ENCODE data around the gene GLS2. TPM values are rescaled to one million over a fixed set of nuclear protein-coding genes. Genes with fewer than 3 reads are reported as not detected.
"Not testable (repeated sequence)": the region's sequence is repeated elsewhere in the genome, so short reads cannot be mapped to it uniquely, and the experiment has no call there.

The GLS2 gene
- total and polyA plus RNA-seq, 2 experiments from 2014 or later, result 12.2 to 31.6 TPM

DNA sequence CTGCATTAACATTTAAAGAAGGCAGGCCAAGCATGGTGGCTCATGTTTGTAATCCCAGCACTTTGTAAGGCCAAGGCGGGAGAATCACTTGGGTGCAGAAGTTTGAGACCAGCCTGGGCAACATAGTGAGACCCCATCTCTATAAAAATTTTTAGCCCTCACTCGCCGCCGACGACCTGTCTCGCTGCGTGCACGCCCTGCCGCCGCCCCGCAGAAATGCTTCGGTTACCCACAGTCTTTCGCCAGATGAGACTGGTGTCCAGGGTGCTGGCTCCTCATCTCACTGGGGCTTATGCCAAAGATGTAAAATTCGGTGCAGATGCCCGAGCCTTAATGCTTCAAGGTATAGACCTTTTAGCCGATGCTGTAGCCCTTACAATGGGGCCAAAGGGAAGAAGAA is 22.8 kb upstream of the GLS2 start:
- Histone ChIP-seq H3K4me3 (no peak overlapping the region), H3K36me3 (ENCODE audit: insufficient read depth) (no peaks in the 10 kb centered on the region), H3K79me2 (replicated peaks; ENCODE audit: insufficient read depth) (no peaks in the 10 kb centered on the region), H4K20me1 (replicated peaks; ENCODE audit: insufficient read depth) (no peaks in the 10 kb centered on the region), H3K27ac (ENCODE audit: low read depth) (no peak overlapping the region), H3K27me3 (ENCODE audit: insufficient read depth) (0 out of 2 replicates have a peak, but pooled peaks cover 4% of the 10 kb centered on the region), H3K9me2 (ENCODE audit: insufficient read depth) (no peaks in the 10 kb centered on the region), H3K4me2 (no peak overlapping the region), H3K4me1 (ENCODE audit: insufficient read depth) (no peaks in the 10 kb centered on the region), H3F3A (replicated peaks; ENCODE audit: low read depth) (no peaks in the 10 kb centered on the region), H2AFZ (no peak overlapping the region)
- Mint-ChIP-seq H3K27me3 (ENCODE audit: insufficient read depth, low read depth, poor library complexity) (no peaks in the 10 kb centered on the region), H3K4me1 (no peaks in the 10 kb centered on the region), H3K9me3 (no peaks in the 10 kb centered on the region), H3K27ac (no peak overlapping the region), H3K36me3 (ENCODE audit: low read depth) (no peaks in the 10 kb centered on the region), H3K4me3 (no peak overlapping the region)
- DNase-seq (ENCODE audit: low spot score) (no peak), ATAC-seq (no peak)
- TF ChIP-seq POLR2AphosphoS5 (IDR thresholded peaks at IDR 0.05; ENCODE audit: low read depth) (no peak), ZNF114 (CRISPR knock-in tag; IDR thresholded peaks at IDR 0.05) (no peak), CREB1 (CRISPR knock-in tag; IDR thresholded peaks at IDR 0.05; ENCODE audit: low read depth) (no peak), EZH2phosphoT487 (IDR thresholded peaks at IDR 0.05; ENCODE audit: unreplicated experiment) (no peak), STAT1 (IDR thresholded peaks at IDR 0.05; ENCODE audit: unreplicated experiment) (no peak), NANOG (IDR thresholded peaks at IDR 0.05; ENCODE audit: borderline replicate concordance) (no peak), ZNF331 (CRISPR knock-in tag; IDR thresholded peaks at IDR 0.05; ENCODE audit: low read depth) (no peak)
- TF ChIP-seq, protein P1, sequence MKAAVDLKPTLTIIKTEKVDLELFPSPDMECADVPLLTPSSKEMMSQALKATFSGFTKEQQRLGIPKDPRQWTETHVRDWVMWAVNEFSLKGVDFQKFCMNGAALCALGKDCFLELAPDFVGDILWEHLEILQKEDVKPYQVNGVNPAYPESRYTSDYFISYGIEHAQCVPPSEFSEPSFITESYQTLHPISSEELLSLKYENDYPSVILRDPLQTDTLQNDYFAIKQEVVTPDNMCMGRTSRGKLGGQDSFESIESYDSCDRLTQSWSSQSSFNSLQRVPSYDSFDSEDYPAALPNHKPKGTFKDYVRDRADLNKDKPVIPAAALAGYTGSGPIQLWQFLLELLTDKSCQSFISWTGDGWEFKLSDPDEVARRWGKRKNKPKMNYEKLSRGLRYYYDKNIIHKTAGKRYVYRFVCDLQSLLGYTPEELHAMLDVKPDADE (IDR thresholded peaks at IDR 0.05), result no peak
- TF ChIP-seq, protein P2, sequence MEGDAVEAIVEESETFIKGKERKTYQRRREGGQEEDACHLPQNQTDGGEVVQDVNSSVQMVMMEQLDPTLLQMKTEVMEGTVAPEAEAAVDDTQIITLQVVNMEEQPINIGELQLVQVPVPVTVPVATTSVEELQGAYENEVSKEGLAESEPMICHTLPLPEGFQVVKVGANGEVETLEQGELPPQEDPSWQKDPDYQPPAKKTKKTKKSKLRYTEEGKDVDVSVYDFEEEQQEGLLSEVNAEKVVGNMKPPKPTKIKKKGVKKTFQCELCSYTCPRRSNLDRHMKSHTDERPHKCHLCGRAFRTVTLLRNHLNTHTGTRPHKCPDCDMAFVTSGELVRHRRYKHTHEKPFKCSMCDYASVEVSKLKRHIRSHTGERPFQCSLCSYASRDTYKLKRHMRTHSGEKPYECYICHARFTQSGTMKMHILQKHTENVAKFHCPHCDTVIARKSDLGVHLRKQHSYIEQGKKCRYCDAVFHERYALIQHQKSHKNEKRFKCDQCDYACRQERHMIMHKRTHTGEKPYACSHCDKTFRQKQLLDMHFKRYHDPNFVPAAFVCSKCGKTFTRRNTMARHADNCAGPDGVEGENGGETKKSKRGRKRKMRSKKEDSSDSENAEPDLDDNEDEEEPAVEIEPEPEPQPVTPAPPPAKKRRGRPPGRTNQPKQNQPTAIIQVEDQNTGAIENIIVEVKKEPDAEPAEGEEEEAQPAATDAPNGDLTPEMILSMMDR (conservative IDR thresholded peaks at IDR 0.05; ENCODE audit: low read depth in 2 of 2), result no peak
- TF ChIP-seq, protein P3, sequence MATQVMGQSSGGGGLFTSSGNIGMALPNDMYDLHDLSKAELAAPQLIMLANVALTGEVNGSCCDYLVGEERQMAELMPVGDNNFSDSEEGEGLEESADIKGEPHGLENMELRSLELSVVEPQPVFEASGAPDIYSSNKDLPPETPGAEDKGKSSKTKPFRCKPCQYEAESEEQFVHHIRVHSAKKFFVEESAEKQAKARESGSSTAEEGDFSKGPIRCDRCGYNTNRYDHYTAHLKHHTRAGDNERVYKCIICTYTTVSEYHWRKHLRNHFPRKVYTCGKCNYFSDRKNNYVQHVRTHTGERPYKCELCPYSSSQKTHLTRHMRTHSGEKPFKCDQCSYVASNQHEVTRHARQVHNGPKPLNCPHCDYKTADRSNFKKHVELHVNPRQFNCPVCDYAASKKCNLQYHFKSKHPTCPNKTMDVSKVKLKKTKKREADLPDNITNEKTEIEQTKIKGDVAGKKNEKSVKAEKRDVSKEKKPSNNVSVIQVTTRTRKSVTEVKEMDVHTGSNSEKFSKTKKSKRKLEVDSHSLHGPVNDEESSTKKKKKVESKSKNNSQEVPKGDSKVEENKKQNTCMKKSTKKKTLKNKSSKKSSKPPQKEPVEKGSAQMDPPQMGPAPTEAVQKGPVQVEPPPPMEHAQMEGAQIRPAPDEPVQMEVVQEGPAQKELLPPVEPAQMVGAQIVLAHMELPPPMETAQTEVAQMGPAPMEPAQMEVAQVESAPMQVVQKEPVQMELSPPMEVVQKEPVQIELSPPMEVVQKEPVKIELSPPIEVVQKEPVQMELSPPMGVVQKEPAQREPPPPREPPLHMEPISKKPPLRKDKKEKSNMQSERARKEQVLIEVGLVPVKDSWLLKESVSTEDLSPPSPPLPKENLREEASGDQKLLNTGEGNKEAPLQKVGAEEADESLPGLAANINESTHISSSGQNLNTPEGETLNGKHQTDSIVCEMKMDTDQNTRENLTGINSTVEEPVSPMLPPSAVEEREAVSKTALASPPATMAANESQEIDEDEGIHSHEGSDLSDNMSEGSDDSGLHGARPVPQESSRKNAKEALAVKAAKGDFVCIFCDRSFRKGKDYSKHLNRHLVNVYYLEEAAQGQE (IDR thresholded peaks at IDR 0.05; ENCODE audit: unreplicated experiment), result no peak

DNA sequence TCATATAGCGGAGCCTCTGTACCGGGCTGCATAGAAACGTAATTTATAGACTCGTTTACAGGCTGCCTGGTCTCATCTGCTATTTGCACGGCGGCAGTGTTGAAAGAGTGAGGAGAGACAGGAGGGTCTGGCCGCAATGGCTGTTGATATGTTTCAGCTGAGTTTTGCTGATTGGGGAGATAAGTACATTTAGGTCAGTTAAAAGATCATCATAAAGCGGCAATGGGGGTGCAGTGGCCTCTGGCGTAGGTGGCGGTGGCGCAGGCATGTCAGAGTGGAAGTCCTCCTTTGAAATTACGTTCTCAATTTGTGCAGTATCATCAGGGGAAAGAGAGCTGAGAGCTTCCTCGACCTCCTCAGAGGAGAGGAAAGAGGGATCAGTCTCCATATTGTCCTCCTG is 11.9 kb upstream of the GLS2 start:
- not testable (repeated sequence) for H2AFZ ChIP-seq; H3K4me1 Mint-ChIP-seq; H3K27me3 ChIP-seq (ENCODE audit: insufficient read depth); H3K36me3 Mint-ChIP-seq (ENCODE audit: low read depth); H3F3A ChIP-seq (replicated peaks; ENCODE audit: low read depth); H3K36me3 ChIP-seq (ENCODE audit: insufficient read depth); H3K27ac Mint-ChIP-seq; H3K4me2 ChIP-seq; H3K9me2 ChIP-seq (ENCODE audit: insufficient read depth); H4K20me1 ChIP-seq (replicated peaks; ENCODE audit: insufficient read depth); DNase-seq (ENCODE audit: low spot score); H3K4me1 ChIP-seq (ENCODE audit: insufficient read depth); H3K4me3 Mint-ChIP-seq; H3K79me2 ChIP-seq (replicated peaks; ENCODE audit: insufficient read depth); H3K27ac ChIP-seq (ENCODE audit: low read depth); ATAC-seq; H3K4me3 ChIP-seq
- peaks cover 20% of the 10 kb centered on the region for H3K27me3 Mint-ChIP-seq (ENCODE audit: insufficient read depth, low read depth, poor library complexity)
- peaks cover 36% of the 10 kb centered on the region for H3K9me3 Mint-ChIP-seq

DNA sequence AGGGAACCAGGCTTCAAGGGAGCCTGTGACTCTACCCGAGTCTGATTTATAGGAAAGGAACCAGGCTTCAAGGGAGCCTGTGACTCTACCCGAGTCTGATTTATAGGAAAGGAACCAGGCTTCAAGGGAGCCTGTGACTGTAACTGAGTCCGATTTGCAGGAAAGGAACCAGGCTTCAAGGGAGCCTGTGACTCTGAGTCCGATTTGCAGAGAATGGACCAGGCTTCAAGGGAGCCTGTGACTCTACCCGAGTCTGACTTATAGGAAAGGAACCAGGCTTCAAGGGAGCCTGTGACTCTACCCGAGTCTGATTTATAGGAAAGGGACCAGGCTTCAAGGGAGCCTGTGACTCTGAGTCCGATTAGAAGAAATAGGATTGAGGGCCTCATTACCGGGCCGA is 11.5 kb upstream of the GLS2 start:
- not testable (repeated sequence) for H3K4me1 ChIP-seq (ENCODE audit: insufficient read depth); ATAC-seq; H4K20me1 ChIP-seq (replicated peaks; ENCODE audit: insufficient read depth); H3K27ac Mint-ChIP-seq; H3K4me3 Mint-ChIP-seq; H3F3A ChIP-seq (replicated peaks; ENCODE audit: low read depth); H3K27me3 ChIP-seq (ENCODE audit: insufficient read depth); H3K27ac ChIP-seq (ENCODE audit: low read depth); H3K9me2 ChIP-seq (ENCODE audit: insufficient read depth); H3K4me1 Mint-ChIP-seq; H3K4me2 ChIP-seq; H3K36me3 ChIP-seq (ENCODE audit: insufficient read depth); H3K79me2 ChIP-seq (replicated peaks; ENCODE audit: insufficient read depth); H3K4me3 ChIP-seq; H3K36me3 Mint-ChIP-seq (ENCODE audit: low read depth); DNase-seq (ENCODE audit: low spot score); H2AFZ ChIP-seq
- Mint-ChIP-seq H3K27me3 (ENCODE audit: insufficient read depth, low read depth, poor library complexity) (peaks cover 20% of the 10 kb centered on the region), H3K9me3 (peaks cover 38% of the 10 kb centered on the region)
